Cardiac fibroblast (primary cell): ENCODE results near the gene DRD2.

ENCODE experiments used
- DNase-seq, 2 donors: peaks; one replicate each; pipeline versions ENCODE4 v3.0.0 to v3.0.0-alpha.2; 2010; ENCODE audit warnings: low read depth in 2 of 2
- H3K4me3 ChIP-seq, 2 donors: replicated peaks in 1 of 2; 1 replicate in 1 of 2; 2 replicates in 1 of 2; pipeline ENCODE4 v1.5.1; 2011; ENCODE audit warnings: low read depth in 2 of 2, low read length in 2 of 2, mild to moderate bottlenecking in 2 of 2, moderate library complexity in 1 of 2
- CTCF ChIP-seq: IDR thresholded peaks from one replicate; pipeline ENCODE4 v1.5.1; 2011; ENCODE audit warnings: low read depth, mild to moderate bottlenecking, low read length, inconsistent platforms

DRD2 gene

GRCh38 chr11:113474362-113475159 is 637 bp downstream of the DRD2 start:
- TF ChIP-seq CTCF: no peak
- peak; percentile 76 to 84 for DNase-seq
- no peak overlapping the region for H3K4me3 ChIP-seq

- DNase-seq: no peak
- TF ChIP-seq CTCF: no peak
- no peak overlapping the region for H3K4me3 ChIP-seq
Measured at GRCh38 chr11:113473983-113474361, 1.2 kb downstream of the DRD2 start.

- TF ChIP-seq CTCF: no peak
- H3K4me3 ChIP-seq: no peak overlapping the region
- no peak for DNase-seq
Measured at GRCh38 chr11:113472471-113472870, 2.7 kb downstream of the DRD2 start.

GRCh38 chr11:113470233-113470632 is 5.0 kb downstream of the DRD2 start:
- no peak for TF ChIP-seq CTCF

GRCh38 chr11:113468726-113469345 is 6.4 kb downstream of the DRD2 start:
- no peak for TF ChIP-seq CTCF
- DNase-seq: no peak
- H3K4me3 ChIP-seq: no peak overlapping the region

More at GRCh38 chr11:113470233-113470632, 5.0 kb downstream of the DRD2 start:
- DNase-seq: no peak
- no peak overlapping the region for H3K4me3 ChIP-seq

GRCh38 chr11:113467545-113467944 is 7.7 kb downstream of the DRD2 start:
- no peak for TF ChIP-seq CTCF
- no peak for DNase-seq

More at GRCh38 chr11:113467545-113467944, 7.7 kb downstream of the DRD2 start:
- no peak overlapping the region for H3K4me3 ChIP-seq
